Activated CD8-positive, alpha-beta memory T cell treated with anti-CD3 and anti-CD28 coated beads, Interleukin-2, amount 10 ng/mL, durations not matched to agents 7 days and 5 days (primary cell): ENCODE measurements around the gene BTD. TPM values are rescaled to one million over a fixed set of nuclear protein-coding genes. Genes with fewer than 3 reads are reported as not detected.

Experiments used
- microRNA-seq: library from miRNA; unstranded; fragments of <30 nt; microRNA quantifications from one replicate; pipeline ENCODE4 v1.2.0, GENCODE V29; 2022
- total RNA-seq, 2 experiments: library from RNA; stranded (reverse); gene quantifications; one replicate each; pipeline ENCODE4 v1.2.3, GENCODE V29; 2021

BTD gene
- total RNA-seq, 2 experiments from 2014 or later: 5.2 to 6.2 TPM

Small RNA genes within 50 kb of the gene (microRNA-seq; reads per million reads assigned to microRNA genes)
- gene MIR3134: not detected

Other genes starting within 250 kb of the BTD start
- 10 to 100 TPM; 17.2 to 18.3 TPM for gene METTL6, start 174.2 kb upstream of the BTD start, total RNA-seq
- 10 to 100 TPM; 27.3 to 29.5 TPM for gene EAF1, start 174.1 kb upstream of the BTD start, total RNA-seq
- 1 to 10 TPM; 2.3 to 4.7 TPM for gene COLQ, start 80.0 kb upstream of the BTD start, total RNA-seq
- gene HACL1, start 176 bp upstream of the BTD start, total RNA-seq: 10 to 100 TPM; 24.4 to 25.5 TPM
- 10 to 100 TPM; 56.3 to 73.6 TPM for gene ANKRD28, start 196.2 kb downstream of the BTD start, total RNA-seq